Measurements from ENCODE around the gene IRF2BP2.

IRF2BP2 gene

GRCh38 chr1:234607109-234608024 lies 2.6 kb downstream of the IRF2BP2 start:
- TF ChIP-seq CTCF (IDR thresholded peaks at IDR 0.05; ENCODE audit: low read depth, low read length): peak; percentile 28
- H3K4me3 ChIP-seq (ENCODE audit: low read depth, low read length): peak overlapping the region; percentile 69

- TF ChIP-seq CTCF (IDR thresholded peaks at IDR 0.05; ENCODE audit: low read depth, low read length): no peak
- peak overlapping the region; percentile 69 for H3K4me3 ChIP-seq (ENCODE audit: low read depth, low read length)
Measured at GRCh38 chr1:234606784-234607108, 3.2 kb downstream of the IRF2BP2 start.

GRCh38 chr1:234605983-234606783 lies 3.8 kb downstream of the IRF2BP2 start:
- H3K4me3 ChIP-seq (ENCODE audit: low read depth, low read length): peak overlapping the region; percentile 69
- TF ChIP-seq CTCF (IDR thresholded peaks at IDR 0.05; ENCODE audit: low read depth, low read length): no peak

- no peak for TF ChIP-seq CTCF (IDR thresholded peaks at IDR 0.05; ENCODE audit: low read depth, low read length)
- H3K4me3 ChIP-seq (ENCODE audit: low read depth, low read length): peak overlapping the region; percentile 69
Measured at GRCh38 chr1:234605399-234605982, 4.5 kb downstream of the IRF2BP2 start.

GRCh38 chr1:234604495-234605398 lies 5.2 kb downstream of the IRF2BP2 start:
- no peak for TF ChIP-seq CTCF (IDR thresholded peaks at IDR 0.05; ENCODE audit: low read depth, low read length)
- peak overlapping the region; percentile 69 for H3K4me3 ChIP-seq (ENCODE audit: low read depth, low read length)

- no peak for TF ChIP-seq CTCF (IDR thresholded peaks at IDR 0.05; ENCODE audit: low read depth, low read length)
- peak overlapping the region; percentile 69 for H3K4me3 ChIP-seq (ENCODE audit: low read depth, low read length)
Measured at GRCh38 chr1:234603221-234604204, 6.5 kb downstream of the IRF2BP2 start.

Data from WI38 (cell line).